SK-N-SH (cell line): ENCODE results near the gene SYNPR. TPM values are rescaled to one million over a fixed set of nuclear protein-coding genes. Genes with fewer than 3 reads are reported as not detected.

Experiments
- CTCF ChIA-PET: fragments of 300-600, 350-600 bp; formaldehyde crosslinking; extraction: SDS; loops from one replicate; lab custom pipeline; 2021; lab: Yijun Ruan, JAX
- POLR2A ChIA-PET: fragments of 350-600 bp; sonication (Branson Sonifier 250); formaldehyde crosslinking; extraction: SDS; loops from one replicate; lab custom pipeline; 2020; ENCODE audit warnings: antibody characterized with exemption, inconsistent platforms; lab: Yijun Ruan, JAX
- DNase-seq: peaks from one replicate; pipeline ENCODE4 v3.0.0; 2012
- H2AFZ ChIP-seq: fragments of 200-600 bp; sonication (generic); 2 replicates; pipeline ENCODE4 v1.8.1; 2016; ENCODE audit warnings: antibody characterized with exemption, mild to moderate bottlenecking, low read depth
- H3F3A ChIP-seq: fragments of 200-600 bp; sonication (generic); replicated peaks from 2 replicates; pipeline ENCODE3; 2016; ENCODE audit warnings: antibody characterized with exemption, mild to moderate bottlenecking; ENCODE audit not compliant: insufficient read depth
- H3K27ac ChIP-seq, 2 experiments: fragments of 200-500 bp in 1 of 2; fragments of 200-600 bp in 1 of 2; sonication (Bioruptor generic) in 1 of 2; sonication (generic), shearing (Covaris generic) in 1 of 2; 2 replicates each; pipeline versions ENCODE4 v1.5.1 to v1.6.1; 2014 to 2016; ENCODE audit warnings: low read depth in 2 of 2, inconsistent platforms in 1 of 2, low read length in 1 of 2, mild to moderate bottlenecking in 1 of 2, mixed read lengths in 1 of 2
- H3K27me3 ChIP-seq: fragments of 200-600 bp; sonication (generic), shearing (Covaris generic); 2 replicates; pipeline ENCODE4 v1.6.1; 2016; ENCODE audit warnings: mixed run types; ENCODE audit not compliant: insufficient read depth
- H3K36me3 ChIP-seq, 2 experiments: fragments of 200-500 bp in 1 of 2; fragments of 200-600 bp in 1 of 2; sonication (Bioruptor generic) in 1 of 2; sonication (generic) in 1 of 2; replicated peaks in 1 of 2; 2 replicates each; pipeline versions ENCODE3 to v1.5.1; 2014 to 2016; ENCODE audit warnings: low read length in 1 of 2, mild to moderate bottlenecking in 1 of 2; ENCODE audit not compliant: insufficient read depth in 2 of 2, control insufficient read depth in 1 of 2
- H3K4me1 ChIP-seq, 2 experiments: fragments of 200-500 bp in 1 of 2; fragments of 200-600 bp in 1 of 2; sonication (Bioruptor generic) in 1 of 2; sonication (generic), shearing (Covaris generic) in 1 of 2; 2 replicates each; pipeline versions ENCODE4 v1.5.1 to v1.6.1; 2014 to 2016; ENCODE audit warnings: low read depth in 1 of 2, low read length in 1 of 2, mixed run types in 1 of 2; ENCODE audit not compliant: insufficient read depth in 2 of 2, control insufficient read depth in 1 of 2
- H3K4me2 ChIP-seq: fragments of 200-600 bp; sonication (generic), shearing (Covaris generic); 2 replicates; pipeline ENCODE4 v1.6.1; 2017; ENCODE audit warnings: mixed run types
- H3K4me3 ChIP-seq, 2 experiments: fragments of 200-500 bp in 1 of 2; fragments of 200-600 bp in 1 of 2; sonication (Bioruptor generic) in 1 of 2; sonication (generic), shearing (Covaris generic) in 1 of 2; 2 replicates each; pipeline versions ENCODE4 v1.5.1 to v1.8.1; 2014 to 2016; ENCODE audit warnings: low read depth in 2 of 2, inconsistent platforms in 1 of 2, low read length in 1 of 2, mild to moderate bottlenecking in 1 of 2, mixed read lengths in 1 of 2, moderate library complexity in 1 of 2
- H3K79me2 ChIP-seq: fragments of 200-600 bp; sonication (generic); 2 replicates; pipeline ENCODE4 v1.8.1; 2017; ENCODE audit warnings: mild to moderate bottlenecking; ENCODE audit not compliant: insufficient read depth
- H3K9ac ChIP-seq: fragments of 200-600 bp; sonication (generic); 2 replicates; pipeline ENCODE4 v1.6.1; 2017; ENCODE audit warnings: mixed run types
- H3K9me2 ChIP-seq: fragments of 200-600 bp; sonication (generic); 2 replicates; pipeline ENCODE4 v1.6.1; 2017; ENCODE audit warnings: mixed run types
- H3K9me3 ChIP-seq: fragments of 200-600 bp; sonication (generic); 2 replicates; pipeline ENCODE4 v1.6.1; 2017; ENCODE audit warnings: mixed run types, mild to moderate bottlenecking, moderate library complexity
- H4K20me1 ChIP-seq: fragments of 200-600 bp; sonication (generic); 2 replicates; pipeline ENCODE4 v1.6.1; 2017; ENCODE audit warnings: mild to moderate bottlenecking, mixed run types; ENCODE audit not compliant: insufficient read depth
- CHD2 ChIP-seq: fragments of 150-350 bp; IDR thresholded peaks from 2 replicates; pipeline ENCODE4 v1.6.1; 2018; ENCODE audit warnings: low read length; ENCODE audit not compliant: partially characterized antibody
- ELF1 ChIP-seq: IDR thresholded peaks from 2 replicates; pipeline ENCODE4 v1.4.0; 2012
- EP300 ChIP-seq, 2 experiments: IDR thresholded peaks; 2 replicates each; pipeline versions ENCODE4 v1.4.0 to v1.6.1; 2012; ENCODE audit warnings: borderline replicate concordance in 1 of 2, low read depth in 1 of 2, low read length in 1 of 2
- EZH2phosphoT487 ChIP-seq: fragments of 200-600 bp; sonication (generic); IDR thresholded peaks from 2 replicates; pipeline ENCODE4 v1.6.1; 2017; ENCODE audit warnings: low read depth, mixed run types, mild to moderate bottlenecking, antibody characterized with exemption, moderate library complexity, borderline replicate concordance
- FOXM1 ChIP-seq: IDR thresholded peaks from 2 replicates; pipeline ENCODE4 v1.4.0; 2012; ENCODE audit warnings: low read depth, mild to moderate bottlenecking
- JUND ChIP-seq: IDR thresholded peaks from 2 replicates; pipeline ENCODE4 v1.4.0; 2012
- MEF2A ChIP-seq: IDR thresholded peaks from 2 replicates; pipeline ENCODE4 v1.4.0; 2012; ENCODE audit warnings: low read depth, borderline replicate concordance
- MXI1 ChIP-seq: IDR thresholded peaks from 2 replicates; pipeline ENCODE4 v1.6.1; 2012; ENCODE audit warnings: mild to moderate bottlenecking, low read depth, low read length, improper control_type of control experiment
- RCOR1 ChIP-seq: fragments of 150-350 bp; IDR thresholded peaks from 2 replicates; pipeline ENCODE4 v1.6.1; 2017; ENCODE audit warnings: antibody characterized with exemption, low read length
- RFX5 ChIP-seq: IDR thresholded peaks from 2 replicates; pipeline ENCODE4 v1.6.1; 2012; ENCODE audit warnings: mild to moderate bottlenecking, improper control_type of control experiment, low read length
- SIN3A ChIP-seq: IDR thresholded peaks from 2 replicates; pipeline ENCODE4 v1.6.1; 2012; ENCODE audit warnings: low read depth, mild to moderate bottlenecking, low read length, moderate library complexity, borderline replicate concordance
- TAF1 ChIP-seq: IDR thresholded peaks from 2 replicates; pipeline ENCODE4 v1.6.1; 2012; ENCODE audit warnings: low read depth, mild to moderate bottlenecking, low read length, moderate library complexity, borderline replicate concordance
- TCF12 ChIP-seq: IDR thresholded peaks from 2 replicates; pipeline ENCODE4 v1.4.0; 2012
- TEAD4 ChIP-seq: IDR thresholded peaks from 2 replicates; pipeline ENCODE4 v1.4.0; 2012; ENCODE audit warnings: mild to moderate bottlenecking, borderline replicate concordance; ENCODE audit not compliant: insufficient read depth
- WGBS: methylation state at CpG from one replicate; pipeline ENCODE4 v1.1.6; 2017; ENCODE audit warnings: low lambda C conversion rate; 5-methylcytosine and 5-hydroxymethylcytosine counted together
- polyA plus RNA-seq, 3 experiments: library from polyadenylated mRNA; depleted of rRNA; stranded (reverse); fragments of >200 nt; gene quantifications; 2 replicates each; pipeline ENCODE4 v1.2.3, GENCODE V29; 2012
- TF ChIP-seq, protein P1 (sequence below): IDR thresholded peaks from 2 replicates; pipeline ENCODE4; 2012
- TF ChIP-seq, protein P2 (sequence below): IDR thresholded peaks from 2 replicates; pipeline ENCODE4 v1.4.0; 2012; ENCODE audit warnings: low read depth
- TF ChIP-seq, protein P3 (sequence below): IDR thresholded peaks from 2 replicates; pipeline ENCODE4 v1.6.1; 2012; ENCODE audit warnings: mild to moderate bottlenecking, low read depth, low read length, moderate library complexity

Gene SYNPR
- polyA plus RNA-seq, 1 of the 3 experiments (the other 2 are of a cell fraction), result not detected

- 24% methylated on average over 2 of the region's 3 CpGs for WGBS
- H3K27ac ChIP-seq, result no peak overlapping the region
- H3K9me2 ChIP-seq, result no peaks in the 10 kb centered on the region
- no peaks in the 10 kb centered on the region for H3K9me3 ChIP-seq
- ChIA-PET CTCF (interaction anchor here (1.4 kb wide), 1 partner anchor 375 kb away, joined by 3 read pairs; no protein-coding TSS in a partner anchor), POLR2A (no interaction called here)
- TF ChIP-seq EP300 (IDR thresholded peaks at IDR 0.05; ENCODE audit: borderline replicate concordance in 1 of 2, low read depth in 1 of 2, low read length in 1 of 2) (no peak), ELF1 (no peak), RCOR1 (no peak), RFX5 (no peak), TEAD4 (no peak), FOXM1 (no peak), MEF2A (no peak), TAF1 (no peak), MXI1 (no peak), EZH2phosphoT487 (no peak), SIN3A (no peak), JUND (no peak), CHD2 (no peak), TCF12 (no peak)
- TF ChIP-seq, protein P1, sequence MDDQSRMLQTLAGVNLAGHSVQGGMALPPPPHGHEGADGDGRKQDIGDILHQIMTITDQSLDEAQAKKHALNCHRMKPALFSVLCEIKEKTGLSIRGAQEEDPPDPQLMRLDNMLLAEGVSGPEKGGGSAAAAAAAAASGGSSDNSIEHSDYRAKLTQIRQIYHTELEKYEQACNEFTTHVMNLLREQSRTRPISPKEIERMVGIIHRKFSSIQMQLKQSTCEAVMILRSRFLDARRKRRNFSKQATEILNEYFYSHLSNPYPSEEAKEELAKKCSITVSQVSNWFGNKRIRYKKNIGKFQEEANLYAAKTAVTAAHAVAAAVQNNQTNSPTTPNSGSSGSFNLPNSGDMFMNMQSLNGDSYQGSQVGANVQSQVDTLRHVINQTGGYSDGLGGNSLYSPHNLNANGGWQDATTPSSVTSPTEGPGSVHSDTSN, result no peak
- TF ChIP-seq, protein P2, sequence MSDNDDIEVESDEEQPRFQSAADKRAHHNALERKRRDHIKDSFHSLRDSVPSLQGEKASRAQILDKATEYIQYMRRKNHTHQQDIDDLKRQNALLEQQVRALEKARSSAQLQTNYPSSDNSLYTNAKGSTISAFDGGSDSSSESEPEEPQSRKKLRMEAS, result no peak
- TF ChIP-seq, protein P3, sequence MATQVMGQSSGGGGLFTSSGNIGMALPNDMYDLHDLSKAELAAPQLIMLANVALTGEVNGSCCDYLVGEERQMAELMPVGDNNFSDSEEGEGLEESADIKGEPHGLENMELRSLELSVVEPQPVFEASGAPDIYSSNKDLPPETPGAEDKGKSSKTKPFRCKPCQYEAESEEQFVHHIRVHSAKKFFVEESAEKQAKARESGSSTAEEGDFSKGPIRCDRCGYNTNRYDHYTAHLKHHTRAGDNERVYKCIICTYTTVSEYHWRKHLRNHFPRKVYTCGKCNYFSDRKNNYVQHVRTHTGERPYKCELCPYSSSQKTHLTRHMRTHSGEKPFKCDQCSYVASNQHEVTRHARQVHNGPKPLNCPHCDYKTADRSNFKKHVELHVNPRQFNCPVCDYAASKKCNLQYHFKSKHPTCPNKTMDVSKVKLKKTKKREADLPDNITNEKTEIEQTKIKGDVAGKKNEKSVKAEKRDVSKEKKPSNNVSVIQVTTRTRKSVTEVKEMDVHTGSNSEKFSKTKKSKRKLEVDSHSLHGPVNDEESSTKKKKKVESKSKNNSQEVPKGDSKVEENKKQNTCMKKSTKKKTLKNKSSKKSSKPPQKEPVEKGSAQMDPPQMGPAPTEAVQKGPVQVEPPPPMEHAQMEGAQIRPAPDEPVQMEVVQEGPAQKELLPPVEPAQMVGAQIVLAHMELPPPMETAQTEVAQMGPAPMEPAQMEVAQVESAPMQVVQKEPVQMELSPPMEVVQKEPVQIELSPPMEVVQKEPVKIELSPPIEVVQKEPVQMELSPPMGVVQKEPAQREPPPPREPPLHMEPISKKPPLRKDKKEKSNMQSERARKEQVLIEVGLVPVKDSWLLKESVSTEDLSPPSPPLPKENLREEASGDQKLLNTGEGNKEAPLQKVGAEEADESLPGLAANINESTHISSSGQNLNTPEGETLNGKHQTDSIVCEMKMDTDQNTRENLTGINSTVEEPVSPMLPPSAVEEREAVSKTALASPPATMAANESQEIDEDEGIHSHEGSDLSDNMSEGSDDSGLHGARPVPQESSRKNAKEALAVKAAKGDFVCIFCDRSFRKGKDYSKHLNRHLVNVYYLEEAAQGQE, result no peak
- no peak overlapping the region for H3K4me2 ChIP-seq
- no peaks in the 10 kb centered on the region for H4K20me1 ChIP-seq
- no peak for DNase-seq
- no peaks in the 10 kb centered on the region for H3F3A ChIP-seq
- no peak overlapping the region for H3K9ac ChIP-seq
- no peaks in the 10 kb centered on the region for H3K36me3 ChIP-seq
- no peaks in the 10 kb centered on the region for H3K79me2 ChIP-seq
- H3K27me3 ChIP-seq, result no peaks in the 10 kb centered on the region
- no peak overlapping the region for H2AFZ ChIP-seq
- H3K4me3 ChIP-seq, result no peak overlapping the region
- no peaks in the 10 kb centered on the region; a peak in 2 of 4 replicates for H3K4me1 ChIP-seq
Measured at GRCh38 chr3:63442918-63443317, 164.8 kb downstream of the SYNPR start.
